A673 (cell line): ENCODE data around the gene MYH10. TPM values are rescaled to one million over a fixed set of nuclear protein-coding genes. Genes with fewer than 3 reads are reported as not detected.

Experiments
- BruUV-seq: library from RNA; stranded (reverse); fragments of 400-500 nt; replicated peaks from 2 replicates; lab custom pipeline; 2021; lab: Mats Ljungman, UMichigan
- CTCF ChIA-PET: fragments of 300-600 bp; sonication (Branson Sonifier 250); formaldehyde crosslinking; loops from one replicate; lab custom pipeline; 2022; ENCODE audit warnings: antibody characterized with exemption; lab: Charles Lee
- POLR2A ChIA-PET: fragments of 300-600 bp; sonication (Branson Sonifier 250); formaldehyde crosslinking; loops from one replicate; lab custom pipeline; 2022; ENCODE audit warnings: antibody characterized with exemption; ENCODE audit not compliant: low non-redundant PET; lab: Charles Lee
- DNase-seq: peaks from one replicate; pipeline ENCODE4 v3.0.0-alpha.2; 2015; ENCODE audit warnings: low spot score
- H3K27ac ChIP-seq: fragments of 200-600 bp; sonication (generic); 2 replicates; pipeline ENCODE4 v1.5.1; 2016; ENCODE audit warnings: mixed run types, low read depth, mild to moderate bottlenecking, mixed read lengths, antibody characterized with exemption, low read length; ENCODE audit not compliant: poor library complexity, severe bottlenecking
- H3K27me3 ChIP-seq: fragments of 200-600 bp; sonication (generic); replicated peaks from 2 replicates; pipeline ENCODE4 v1.6.1; 2017; ENCODE audit warnings: mixed run types, low read depth, mild to moderate bottlenecking, mixed read lengths, antibody characterized with exemption, low read length; ENCODE audit not compliant: insufficient read depth, poor library complexity
- H3K36me3 ChIP-seq: fragments of 200-600 bp; sonication (generic); 2 replicates; pipeline ENCODE4 v1.6.1; 2016; ENCODE audit warnings: mixed run types, mild to moderate bottlenecking, mixed read lengths, antibody characterized with exemption, low read length; ENCODE audit not compliant: insufficient read depth, poor library complexity, severe bottlenecking
- H3K4me1 ChIP-seq: fragments of 200-600 bp; sonication (generic); 2 replicates; pipeline ENCODE4 v1.6.1; 2017; ENCODE audit warnings: mixed run types, mild to moderate bottlenecking, mixed read lengths, antibody characterized with exemption, low read length; ENCODE audit not compliant: insufficient read depth, poor library complexity, severe bottlenecking
- H3K4me3 ChIP-seq: fragments of 200-600 bp; sonication (generic); 2 replicates; pipeline ENCODE4 v1.5.1; 2016; ENCODE audit warnings: low read depth, mixed run types, mild to moderate bottlenecking, mixed read lengths, low read length; ENCODE audit not compliant: poor library complexity, severe bottlenecking
- H3K9me3 ChIP-seq: fragments of 200-600 bp; sonication (generic); 2 replicates; pipeline ENCODE4 v1.6.1; 2016; ENCODE audit warnings: mixed run types, low read depth, mild to moderate bottlenecking, mixed read lengths, antibody characterized with exemption, low read length; ENCODE audit not compliant: poor library complexity, severe bottlenecking
- EZH2 ChIP-seq: fragments of 200-600 bp; sonication (generic); IDR thresholded peaks from 2 replicates; pipeline ENCODE4 v1.6.1; 2017; ENCODE audit warnings: borderline replicate concordance, low read depth, mild to moderate bottlenecking, mixed read lengths, antibody characterized with exemption, low read length; ENCODE audit not compliant: poor library complexity, severe bottlenecking
- intact Hi-C: fragments of 100-400 bp; cut with micrococcal nuclease; formaldehyde crosslinking; loops from one replicate; pipeline ENCODE4 v1.10.0; 2022; ENCODE audit not compliant: unreplicated experiment
- total RNA-seq: library from RNA; stranded (reverse); gene quantifications from 2 replicates; pipeline ENCODE4 v1.2.3, GENCODE V29; 2021
- TF ChIP-seq, protein P1 (sequence below): fragments of 300-800, 200-600 bp; sonication (generic); conservative IDR thresholded peaks from 2 replicates; pipeline ENCODE4 v1.5.1; 2017; ENCODE audit warnings: low read depth, mild to moderate bottlenecking, antibody characterized with exemption, low read length, moderate library complexity, mixed read lengths

The MYH10 gene
- total RNA-seq, 1 experiment from 2014 or later, result 129 TPM

- H3K4me1 ChIP-seq, result no peaks in the 10 kb centered on the region
- H3K27ac ChIP-seq, result no peak overlapping the region
- ChIA-PET POLR2A (no interaction called here), CTCF (no interaction called here)
- intact Hi-C loops, result no loop called here
- TF ChIP-seq EZH2, result no peak
- TF ChIP-seq, protein P1, sequence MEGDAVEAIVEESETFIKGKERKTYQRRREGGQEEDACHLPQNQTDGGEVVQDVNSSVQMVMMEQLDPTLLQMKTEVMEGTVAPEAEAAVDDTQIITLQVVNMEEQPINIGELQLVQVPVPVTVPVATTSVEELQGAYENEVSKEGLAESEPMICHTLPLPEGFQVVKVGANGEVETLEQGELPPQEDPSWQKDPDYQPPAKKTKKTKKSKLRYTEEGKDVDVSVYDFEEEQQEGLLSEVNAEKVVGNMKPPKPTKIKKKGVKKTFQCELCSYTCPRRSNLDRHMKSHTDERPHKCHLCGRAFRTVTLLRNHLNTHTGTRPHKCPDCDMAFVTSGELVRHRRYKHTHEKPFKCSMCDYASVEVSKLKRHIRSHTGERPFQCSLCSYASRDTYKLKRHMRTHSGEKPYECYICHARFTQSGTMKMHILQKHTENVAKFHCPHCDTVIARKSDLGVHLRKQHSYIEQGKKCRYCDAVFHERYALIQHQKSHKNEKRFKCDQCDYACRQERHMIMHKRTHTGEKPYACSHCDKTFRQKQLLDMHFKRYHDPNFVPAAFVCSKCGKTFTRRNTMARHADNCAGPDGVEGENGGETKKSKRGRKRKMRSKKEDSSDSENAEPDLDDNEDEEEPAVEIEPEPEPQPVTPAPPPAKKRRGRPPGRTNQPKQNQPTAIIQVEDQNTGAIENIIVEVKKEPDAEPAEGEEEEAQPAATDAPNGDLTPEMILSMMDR, result no peak
- no peaks in the 10 kb centered on the region for H3K27me3 ChIP-seq
- no peak for DNase-seq
- no peak overlapping the region for H3K4me3 ChIP-seq
- no TSS peak for BruUV-seq
- H3K36me3 ChIP-seq, result no peaks in the 10 kb centered on the region
- H3K9me3 ChIP-seq, result no peaks in the 10 kb centered on the region
Measured at GRCh38 chr17:8599351-8600011, 31.0 kb downstream of the MYH10 start.

DNA sequence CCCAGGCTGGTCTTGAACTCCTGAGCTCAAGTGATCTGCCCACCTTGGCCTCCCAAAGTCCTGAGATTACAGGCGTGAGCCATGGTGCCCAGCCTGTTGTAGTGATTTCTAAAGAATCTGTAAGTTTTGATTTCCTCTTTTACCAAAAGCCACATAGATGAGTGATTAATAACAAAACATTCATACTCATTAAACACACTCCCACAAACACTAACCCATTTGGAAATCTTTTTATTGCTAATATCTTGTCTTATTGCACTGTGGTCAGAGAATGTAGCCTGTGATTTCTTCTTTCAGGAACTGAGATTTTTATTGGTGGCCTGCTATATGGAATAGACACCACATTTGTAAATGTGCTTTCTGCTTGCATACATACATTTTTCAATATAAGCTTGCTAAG is 31.6 kb downstream of the MYH10 start:
- no peaks in the 10 kb centered on the region for H3K27me3 ChIP-seq
- ChIA-PET POLR2A (no interaction called here), CTCF (no interaction called here)
- H3K4me3 ChIP-seq, result no peak overlapping the region
- no peaks in the 10 kb centered on the region for H3K9me3 ChIP-seq
- no peak overlapping the region for H3K27ac ChIP-seq
- intact Hi-C loops, result no loop called here
- no peaks in the 10 kb centered on the region for H3K4me1 ChIP-seq
- no peaks in the 10 kb centered on the region for H3K36me3 ChIP-seq
- DNase-seq, result no peak
- BruUV-seq, result no TSS peak
- TF ChIP-seq, protein P1, result no peak
- TF ChIP-seq EZH2, result no peak

DNA sequence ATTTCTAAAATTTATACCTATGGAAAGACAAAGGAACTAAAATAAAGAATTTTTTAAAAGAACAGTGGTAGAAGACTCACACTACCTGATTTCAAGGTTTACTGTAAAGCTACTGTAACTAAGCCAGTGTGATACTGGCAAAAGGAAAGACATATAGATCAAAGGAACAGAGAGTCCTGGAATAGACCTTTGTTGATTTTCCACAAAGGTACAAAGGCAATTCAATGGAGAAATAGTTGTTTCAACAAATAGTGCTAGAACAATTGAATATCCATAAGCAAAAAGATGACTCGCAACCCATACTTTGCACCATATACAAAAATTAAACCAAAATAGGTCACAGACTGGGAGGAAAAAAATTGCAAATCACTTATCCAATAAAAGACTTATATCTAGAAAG is 36.7 kb downstream of the MYH10 start:
- Histone ChIP-seq H3K27me3 (no peaks in the 10 kb centered on the region), H3K4me1 (no peaks in the 10 kb centered on the region), H3K27ac (no peak overlapping the region), H3K9me3 (no peaks in the 10 kb centered on the region), H3K36me3 (no peaks in the 10 kb centered on the region), H3K4me3 (no peak overlapping the region)
- ChIA-PET POLR2A (no interaction called here), CTCF (no interaction called here)
- no TSS peak for BruUV-seq
- TF ChIP-seq, protein P1, result no peak
- no peak for TF ChIP-seq EZH2
- intact Hi-C loops, result no loop called here
- no peak for DNase-seq
